GM12878 (cell line): Measurements from ENCODE around the gene CRYGD. TPM values are rescaled to one million over a fixed set of nuclear protein-coding genes. Genes with fewer than 3 reads are reported as not detected.

Experiments used
- ATAC-seq: fragments of 200-7000 bp; cut with Tn5 transposase; 3 replicates; pipeline ENCODE4 v1.9.1; 2020; ENCODE audit warnings: mild to moderate bottlenecking, moderate library complexity
- BruUV-seq: library from RNA; stranded (reverse); fragments of 400-500 nt; replicated peaks from 2 replicates; lab custom pipeline; 2021; lab: Mats Ljungman, UMichigan
- CTCF ChIA-PET: fragments of 300-600 bp; sonication (Branson Sonifier 250); formaldehyde crosslinking; extraction: SDS; loops from one replicate; lab custom pipeline; 2021; ENCODE audit warnings: inconsistent platforms; lab: Yijun Ruan, JAX
- POLR2A ChIA-PET: fragments of 350-600 bp; formaldehyde crosslinking; extraction: SDS; loops from one replicate; lab custom pipeline; 2021; ENCODE audit warnings: inconsistent platforms; lab: Charles Lee
- RAD21 ChIA-PET: fragments of 300-600 bp; sonication (Branson Sonifier 250); formaldehyde crosslinking; loops from one replicate; lab custom pipeline; 2023; ENCODE audit warnings: antibody characterized with exemption; ENCODE audit not compliant: unreplicated experiment; lab: Charles Lee
- SMC1A ChIA-PET: fragments of 300-600 bp; sonication (Branson Sonifier 250); formaldehyde crosslinking; loops from one replicate; lab custom pipeline; 2023; ENCODE audit not compliant: unreplicated experiment, uncharacterized antibody; lab: Charles Lee
- DNase-seq: peaks from one replicate; pipeline ENCODE4 v3.0.0-alpha.2; 2011; ENCODE audit warnings: low read depth, low spot score
- FAIRE-seq: peaks from 3 replicates; lab custom pipeline; 2011; peaks lifted over from hg19 to GRCh38; lab: Jason Lieb, UNC
- H2AFZ ChIP-seq: 2 replicates; pipeline ENCODE4 v1.6.0; 2011; ENCODE audit warnings: low read depth, low read length, control low read depth; ENCODE audit not compliant: control insufficient read depth
- H3K27ac ChIP-seq: 2 replicates; pipeline ENCODE4 v1.5.1; 2011; ENCODE audit warnings: control low read depth; ENCODE audit not compliant: control insufficient read depth, insufficient read depth
- H3K27me3 ChIP-seq, 2 experiments: replicated peaks in 1 of 2; 2 replicates each; pipeline versions ENCODE4 v1.6.0 to v1.6.1; 2011; ENCODE audit warnings: low read length in 1 of 2; ENCODE audit not compliant: control insufficient read depth in 2 of 2, insufficient read depth in 2 of 2
- H3K36me3 ChIP-seq, 2 experiments: 2 replicates each; pipeline ENCODE4 v1.5.1; 2011; ENCODE audit warnings: low read length in 1 of 2; ENCODE audit not compliant: control insufficient read depth in 2 of 2, insufficient read depth in 2 of 2
- H3K4me1 ChIP-seq: 2 replicates; pipeline ENCODE4 v1.6.1; 2011; ENCODE audit warnings: mild to moderate bottlenecking, low read length, moderate library complexity, mixed read lengths; ENCODE audit not compliant: control insufficient read depth, insufficient read depth
- H3K4me2 ChIP-seq: 2 replicates; pipeline ENCODE4 v1.6.0; 2011; ENCODE audit warnings: control low read depth; ENCODE audit not compliant: control insufficient read depth, insufficient read depth
- H3K4me3 ChIP-seq: fragments of 200-600 bp; sonication (generic); 2 replicates; pipeline ENCODE4 v1.5.1; 2016
- H3K79me2 ChIP-seq: 2 replicates; pipeline ENCODE4 v1.6.0; 2011; ENCODE audit warnings: low read length; ENCODE audit not compliant: control insufficient read depth, insufficient read depth
- H3K9ac ChIP-seq: 2 replicates; pipeline ENCODE4 v1.8.0; 2011; ENCODE audit warnings: low read length, control low read depth, mixed read lengths; ENCODE audit not compliant: control insufficient read depth, insufficient read depth
- H3K9me3 ChIP-seq: replicated peaks from 3 replicates; pipeline ENCODE4 v1.5.1; 2011; ENCODE audit warnings: mild to moderate bottlenecking, low read length; ENCODE audit not compliant: control insufficient read depth, insufficient read depth
- H4K20me1 ChIP-seq: 2 replicates; pipeline ENCODE4 v1.6.0; 2011; ENCODE audit not compliant: control insufficient read depth, insufficient read depth
- ATF2 ChIP-seq: IDR thresholded peaks from 2 replicates; pipeline ENCODE4 v1.6.1; 2012; ENCODE audit warnings: low read length, inconsistent platforms
- ATF7 ChIP-seq: fragments of 450-650 bp; IDR thresholded peaks from 2 replicates; pipeline ENCODE4 v1.6.1; 2016; ENCODE audit warnings: low read depth, mild to moderate bottlenecking
- CEBPZ ChIP-seq: fragments of 150-350 bp; IDR thresholded peaks from 2 replicates; pipeline ENCODE4 v1.6.1; 2016; ENCODE audit warnings: low read depth, low read length
- ESRRA ChIP-seq: IDR thresholded peaks from 2 replicates; pipeline ENCODE4 v1.6.1; 2012; ENCODE audit warnings: mild to moderate bottlenecking, low read length, improper control_type of control experiment
- ETV6 ChIP-seq, 2 experiments: fragments of 450-650 bp in 1 of 2; IDR thresholded peaks in 1 of 2; conservative IDR thresholded peaks in 1 of 2; 2 replicates each; pipeline ENCODE4 v1.6.1; 2014; ENCODE audit warnings: antibody characterized with exemption in 1 of 2, borderline replicate concordance in 1 of 2, low read depth in 1 of 2, mild to moderate bottlenecking in 1 of 2, moderate library complexity in 1 of 2
- EZH2 ChIP-seq: IDR thresholded peaks from 2 replicates; pipeline ENCODE4 v1.6.1; 2012; ENCODE audit warnings: low read depth, mild to moderate bottlenecking, control low read depth, inconsistent platforms, low read length, borderline replicate concordance; ENCODE audit not compliant: control insufficient read depth
- FOXK2 ChIP-seq: fragments of 450-650 bp; IDR thresholded peaks from 2 replicates; pipeline ENCODE4 v1.6.1; 2017; ENCODE audit warnings: mild to moderate bottlenecking, moderate library complexity
- GATAD2B ChIP-seq: fragments of 450-650 bp; conservative IDR thresholded peaks from 2 replicates; pipeline ENCODE4 v1.6.1; 2017; ENCODE audit warnings: low read depth, mild to moderate bottlenecking, moderate library complexity
- KLF5 ChIP-seq: fragments of 450-650 bp; IDR thresholded peaks from 2 replicates; pipeline ENCODE4 v1.6.1; 2014; ENCODE audit warnings: mild to moderate bottlenecking; ENCODE audit not compliant: partially characterized antibody
- LARP7 ChIP-seq: fragments of 450-650 bp; IDR thresholded peaks from 2 replicates; pipeline ENCODE4 v1.6.1; 2017; ENCODE audit warnings: mild to moderate bottlenecking
- PML ChIP-seq: IDR thresholded peaks from 2 replicates; pipeline ENCODE4 v1.6.1; 2012; ENCODE audit warnings: low read length, inconsistent platforms
- POLR2AphosphoS5 ChIP-seq: IDR thresholded peaks from 2 replicates; pipeline ENCODE4 v1.6.1; 2011; ENCODE audit warnings: mild to moderate bottlenecking, low read length, inconsistent platforms
- POU2F2 ChIP-seq: IDR thresholded peaks from 3 replicates; pipeline ENCODE4 v1.6.1; 2011; ENCODE audit warnings: low read depth, mild to moderate bottlenecking, low read length, borderline replicate concordance
- SIN3A ChIP-seq: IDR thresholded peaks from 2 replicates; pipeline ENCODE4 v1.6.1; 2012; ENCODE audit warnings: low read depth, low read length, improper control_type of control experiment
- STAT1 ChIP-seq: fragments of 450-650 bp; conservative IDR thresholded peaks from 2 replicates; pipeline ENCODE4 v1.6.1; 2014; ENCODE audit warnings: antibody characterized with exemption, mild to moderate bottlenecking
- STAT3 ChIP-seq: IDR thresholded peaks from 2 replicates; pipeline ENCODE4 v1.6.1; 2011; ENCODE audit warnings: low read depth, low read length, improper control_type of control experiment
- TCF3 ChIP-seq: IDR thresholded peaks from 2 replicates; pipeline ENCODE4 v1.6.1; 2012; ENCODE audit warnings: low read depth, mild to moderate bottlenecking, low read length, borderline replicate concordance; ENCODE audit not compliant: insufficient read depth
- YY1 ChIP-seq: IDR thresholded peaks from 2 replicates; pipeline ENCODE4 v1.6.1; 2011; ENCODE audit warnings: low read depth, mild to moderate bottlenecking, low read length
- WGBS: methylation state at CpG from one replicate; pipeline ENCODE4 v1.1.6; 2016; ENCODE audit warnings: low lambda C conversion rate; ENCODE audit not compliant: insufficient replicate concordance, insufficient coverage; ENCODE audit errors: missing lambda C conversion rate; 5-methylcytosine and 5-hydroxymethylcytosine counted together
- in situ Hi-C: fragments of 300-500 bp; cut with MboI; formaldehyde crosslinking; loops from 9 replicates; pipeline ENCODE4 v1.14.3; 2018; ENCODE audit warnings: mixed read lengths
- intact Hi-C: fragments of 100-400 bp; cut with micrococcal nuclease; formaldehyde crosslinking; loops from one replicate; pipeline ENCODE4 v1.14.2; 2022; ENCODE audit not compliant: unreplicated experiment
- polyA plus RNA-seq, 11 experiments: library from polyadenylated mRNA; depleted of rRNA in 4 of 11; unstranded in 6 of 11; stranded (reverse) in 5 of 11; fragments of >200 nt; fragmentation: Nextera tagmentation in 4 of 11; fragmentation: Illumina TruSeq in 1 of 11; extraction: Ambion mirVana in 4 of 11; extraction: Trizol in 1 of 11; gene quantifications; 1 replicate in 1 of 11; 2 replicates in 10 of 11; pipeline versions ENCODE4 v1.2.1 to v1.2.3, GENCODE V29; 2011 to 2016; ENCODE audit warnings: inconsistent platforms in 2 of 11, missing spikeins in 2 of 11, low read depth in 1 of 11
- total RNA-seq, 4 experiments: library from RNA; depleted of rRNA in 3 of 4; stranded (reverse); fragments of >200 nt in 3 of 4; fragmentation: Illumina TruSeq in 1 of 4; extraction: Trizol in 1 of 4; gene quantifications; 2 replicates each; pipeline versions ENCODE4 v1.2.1 to v1.2.3, GENCODE V29; 2013 to 2021

CRYGD gene
- total and polyA plus RNA-seq, 10 of the 15 experiments (the other 5 are each of a cell fraction or from before 2014, with no cell fraction given): not detected

DNA sequence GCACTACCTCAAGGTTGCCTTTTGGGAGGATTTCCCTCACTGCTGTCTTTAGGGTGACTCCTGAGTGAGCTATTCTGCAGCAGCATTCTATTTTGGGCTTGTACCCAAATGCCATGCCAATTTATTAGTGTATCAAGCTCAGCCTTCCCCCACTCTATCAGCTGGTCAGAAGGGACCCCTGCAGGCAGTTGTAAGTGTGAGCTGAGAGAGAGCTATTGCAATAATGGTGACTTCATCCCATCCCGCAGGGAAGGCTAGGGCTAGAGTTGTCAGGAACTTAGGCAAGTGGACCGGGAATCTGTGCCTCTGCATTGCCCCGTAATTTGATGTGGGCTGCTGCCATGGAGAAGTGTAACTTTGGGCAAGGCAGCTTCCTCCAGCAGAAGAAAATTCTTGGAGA is 23.4 kb upstream of the CRYGD start:
- Histone ChIP-seq H3K36me3 (no peaks in the 10 kb centered on the region), H3K9me3 (no peaks in the 10 kb centered on the region), H3K9ac (no peak overlapping the region), H3K4me2 (no peak overlapping the region), H3K27me3 (no peaks in the 10 kb centered on the region; a peak in 1 of 4 replicates), H3K4me3 (no peak overlapping the region), H3K4me1 (no peaks in the 10 kb centered on the region), H2AFZ (no peak overlapping the region), H3K79me2 (no peaks in the 10 kb centered on the region), H4K20me1 (no peaks in the 10 kb centered on the region), H3K27ac (no peak overlapping the region)
- 51% methylated on average over 3 of the region's 3 CpGs for WGBS
- intact Hi-C loops: no loop called here
- in situ Hi-C loops: no loop called here
- FAIRE-seq: no peak
- POLR2A ChIA-PET: no interaction called here
- CTCF ChIA-PET: no interaction called here
- SMC1A ChIA-PET: no interaction called here
- DNase-seq: no peak
- RAD21 ChIA-PET: no interaction called here
- no TSS peak for BruUV-seq
- no peak for ATAC-seq
- no peak for TF ChIP-seq CEBPZ
- no peak for TF ChIP-seq TCF3
- TF ChIP-seq ETV6 (conservative IDR thresholded peaks at IDR 0.05 in 1 of 2, IDR thresholded peaks at IDR 0.05 in 1 of 2; ENCODE audit: borderline replicate concordance in 1 of 2, low read depth in 1 of 2): no peak
- TF ChIP-seq ATF2: no peak
- no peak for TF ChIP-seq PML
- no peak for TF ChIP-seq SIN3A
- TF ChIP-seq GATAD2B: no peak
- TF ChIP-seq ESRRA: no peak
- no peak for TF ChIP-seq YY1
- TF ChIP-seq LARP7: no peak
- TF ChIP-seq STAT1: no peak
- TF ChIP-seq POU2F2: no peak
- no peak for TF ChIP-seq KLF5
- TF ChIP-seq POLR2AphosphoS5: no peak
- no peak for TF ChIP-seq EZH2
- no peak for TF ChIP-seq STAT3
- no peak for TF ChIP-seq ATF7
- no peak for TF ChIP-seq FOXK2
